ENCODE data around the gene MCHR1. TPM values are rescaled to one million over a fixed set of nuclear protein-coding genes. Genes with fewer than 3 reads are reported as not detected.

The MCHR1 gene
- total RNA-seq, 1 experiment from 2014 or later, result not detected

GRCh38 chr22:40721266-40721665 is 42.0 kb downstream of the MCHR1 start:
- Mint-ChIP-seq H3K4me3 (ENCODE audit: low read depth, unreplicated experiment) (no peak overlapping the region), H3K4me1 (ENCODE audit: low read depth, unreplicated experiment) (peaks cover 11% of the 10 kb centered on the region), H3K9me3 (ENCODE audit: low read depth, unreplicated experiment) (no peaks in the 10 kb centered on the region), H3K36me3 (ENCODE audit: insufficient read depth, unreplicated experiment) (no peaks in the 10 kb centered on the region), H3K27ac (ENCODE audit: unreplicated experiment) (no peak overlapping the region), H3K27me3 (ENCODE audit: unreplicated experiment) (peaks cover 31% of the 10 kb centered on the region)
- intact Hi-C loops (cut with micrococcal nuclease; ENCODE audit: unreplicated experiment), result no loop called here
- no peak for TF ChIP-seq CTCF (IDR thresholded peaks at IDR 0.05; ENCODE audit: unreplicated experiment)
- no TSS peak for BruUV-seq (replicated peaks)
- DNase-seq, result no peak
- CTCF ChIA-PET, result interaction anchor here (1.5 kb wide), 1 partner anchor 9 kb away, joined by 9 read pairs; no protein-coding TSS in a partner anchor

- intact Hi-C loops (cut with micrococcal nuclease; ENCODE audit: unreplicated experiment), result no loop called here
- CTCF ChIA-PET, result interaction anchor here (0.7 kb wide), 1 partner anchor 25 kb away, joined by 4 read pairs; no protein-coding TSS in a partner anchor
- Mint-ChIP-seq H3K27me3 (ENCODE audit: unreplicated experiment) (peaks cover 22% of the 10 kb centered on the region), H3K27ac (ENCODE audit: unreplicated experiment) (no peak overlapping the region), H3K4me1 (ENCODE audit: low read depth, unreplicated experiment) (peaks cover 11% of the 10 kb centered on the region), H3K9me3 (ENCODE audit: low read depth, unreplicated experiment) (no peaks in the 10 kb centered on the region), H3K36me3 (ENCODE audit: insufficient read depth, unreplicated experiment) (no peaks in the 10 kb centered on the region), H3K4me3 (ENCODE audit: low read depth, unreplicated experiment) (no peak overlapping the region)
- no TSS peak for BruUV-seq (replicated peaks)
- no peak for TF ChIP-seq CTCF (IDR thresholded peaks at IDR 0.05; ENCODE audit: unreplicated experiment)
- DNase-seq, result no peak
Observed at GRCh38 chr22:40723396-40723933, 44.2 kb downstream of the MCHR1 start.

GRCh38 chr22:40726514-40726913 is 47.2 kb downstream of the MCHR1 start:
- CTCF ChIA-PET, result no interaction called here
- no TSS peak for BruUV-seq (replicated peaks)
- DNase-seq, result no peak
- no peak overlapping the region for H3K27ac Mint-ChIP-seq (ENCODE audit: unreplicated experiment)
- TF ChIP-seq CTCF (IDR thresholded peaks at IDR 0.05; ENCODE audit: unreplicated experiment), result no peak
- no peaks in the 10 kb centered on the region for H3K36me3 Mint-ChIP-seq (ENCODE audit: insufficient read depth, unreplicated experiment)
- no peak overlapping the region for H3K4me3 Mint-ChIP-seq (ENCODE audit: low read depth, unreplicated experiment)
- no peaks in the 10 kb centered on the region for H3K27me3 Mint-ChIP-seq (ENCODE audit: unreplicated experiment)
- intact Hi-C loops (cut with micrococcal nuclease; ENCODE audit: unreplicated experiment), result no loop called here
- peaks cover 4% of the 10 kb centered on the region for H3K9me3 Mint-ChIP-seq (ENCODE audit: low read depth, unreplicated experiment)
- H3K4me1 Mint-ChIP-seq (ENCODE audit: low read depth, unreplicated experiment), result peaks cover 2% of the 10 kb centered on the region

GRCh38 chr22:40727070-40727963 is 48.0 kb downstream of the MCHR1 start:
- no peak for DNase-seq
- H3K27ac Mint-ChIP-seq (ENCODE audit: unreplicated experiment), result no peak overlapping the region
- no peaks in the 10 kb centered on the region for H3K27me3 Mint-ChIP-seq (ENCODE audit: unreplicated experiment)
- no peaks in the 10 kb centered on the region for H3K36me3 Mint-ChIP-seq (ENCODE audit: insufficient read depth, unreplicated experiment)
- intact Hi-C loops (cut with micrococcal nuclease; ENCODE audit: unreplicated experiment), result no loop called here
- peaks cover under 1% of the 10 kb centered on the region for H3K4me1 Mint-ChIP-seq (ENCODE audit: low read depth, unreplicated experiment)
- CTCF ChIA-PET, result no interaction called here
- peaks cover 4% of the 10 kb centered on the region for H3K9me3 Mint-ChIP-seq (ENCODE audit: low read depth, unreplicated experiment)
- TF ChIP-seq CTCF (IDR thresholded peaks at IDR 0.05; ENCODE audit: unreplicated experiment), result no peak
- no TSS peak for BruUV-seq (replicated peaks)
- no peak overlapping the region for H3K4me3 Mint-ChIP-seq (ENCODE audit: low read depth, unreplicated experiment)

Data from Calu3 (cell line).